PC-9 (cell line): ENCODE results near the gene EED. TPM values are rescaled to one million over a fixed set of nuclear protein-coding genes. Genes with fewer than 3 reads are reported as not detected.

Experiments
- BruUV-seq: library from RNA; stranded (reverse); fragments of 400-500 nt; replicated peaks from 2 replicates; lab custom pipeline; 2021; lab: Mats Ljungman, UMichigan
- CTCF ChIA-PET: fragments of 300-600 bp; sonication (Branson Sonifier 250); formaldehyde crosslinking; loops from one replicate; lab custom pipeline; 2022; ENCODE audit warnings: antibody characterized with exemption; lab: Charles Lee
- POLR2A ChIA-PET: fragments of 300-600 bp; sonication (Branson Sonifier 250); formaldehyde crosslinking; loops from one replicate; lab custom pipeline; 2022; ENCODE audit warnings: antibody characterized with exemption; ENCODE audit not compliant: unreplicated experiment; lab: Charles Lee
- DNase-seq, 2 experiments: peaks; one replicate each; pipeline versions ENCODE4 v3.0.0 to v3.0.0-alpha.2; 2015 to 2022; ENCODE audit warnings: mixed read lengths in 1 of 2
- H2AFZ ChIP-seq: fragments of 200-600 bp; sonication (generic); 2 replicates; pipeline ENCODE4 v1.8.1; 2017; ENCODE audit warnings: antibody characterized with exemption
- H3F3A ChIP-seq: fragments of 200-600 bp; sonication (generic); 2 replicates; pipeline ENCODE4 v1.8.1; 2017; ENCODE audit warnings: antibody characterized with exemption, mild to moderate bottlenecking, low read depth; ENCODE audit not compliant: insufficient read depth
- H3K27ac ChIP-seq: fragments of 200-600 bp; sonication (generic); 2 replicates; pipeline ENCODE4 v1.6.1; 2016; ENCODE audit warnings: mixed run types
- H3K27me3 ChIP-seq: fragments of 200-600 bp; sonication (generic); 2 replicates; pipeline ENCODE4 v1.6.1; 2016; ENCODE audit warnings: low read depth, mixed run types; ENCODE audit not compliant: insufficient read depth
- H3K36me3 ChIP-seq: fragments of 200-600 bp; sonication (generic); 2 replicates; pipeline ENCODE4 v1.6.1; 2016; ENCODE audit warnings: low read depth, mixed run types
- H3K4me1 ChIP-seq: fragments of 200-600 bp; sonication (generic); replicated peaks from 2 replicates; pipeline ENCODE4 v1.6.1; 2016; ENCODE audit warnings: mixed run types; ENCODE audit not compliant: insufficient read depth
- H3K4me2 ChIP-seq: fragments of 200-600 bp; sonication (generic); 2 replicates; pipeline ENCODE4 v1.6.1; 2017; ENCODE audit warnings: mixed run types
- H3K4me3 ChIP-seq: fragments of 200-600 bp; sonication (generic); 2 replicates; pipeline ENCODE4 v1.6.1; 2016; ENCODE audit warnings: mixed run types
- H3K79me2 ChIP-seq: fragments of 200-600 bp; sonication (generic); 2 replicates; pipeline ENCODE4 v1.6.1; 2017; ENCODE audit warnings: low read depth, mixed run types
- H3K9me2 ChIP-seq: fragments of 200-600 bp; sonication (generic); 2 replicates; pipeline ENCODE4 v1.8.1; 2017; ENCODE audit warnings: mild to moderate bottlenecking; ENCODE audit not compliant: insufficient read depth
- H3K9me3 ChIP-seq: fragments of 200-600 bp; sonication (generic); 2 replicates; pipeline ENCODE4 v1.8.1; 2016; ENCODE audit warnings: low read depth; ENCODE audit not compliant: insufficient read depth
- H4K20me1 ChIP-seq: fragments of 200-600 bp; sonication (generic); 2 replicates; pipeline ENCODE4 v1.8.1; 2017; ENCODE audit not compliant: insufficient read depth
- CTCF ChIP-seq: fragments of 200-600 bp; sonication (generic); conservative IDR thresholded peaks from 2 replicates; pipeline ENCODE4 v1.6.1; 2017; ENCODE audit warnings: mixed run types, antibody characterized with exemption, mild to moderate bottlenecking, moderate library complexity
- EZH2 ChIP-seq: fragments of 200-600 bp; sonication (generic); IDR thresholded peaks from 2 replicates; pipeline ENCODE4 v1.8.0; 2017; ENCODE audit warnings: antibody characterized with exemption, low read depth
- intact Hi-C: fragments of 100-400 bp; cut with micrococcal nuclease; formaldehyde crosslinking; loops from one replicate; pipeline ENCODE4 v1.10.0; 2022; ENCODE audit not compliant: unreplicated experiment
- total RNA-seq: library from RNA; stranded (reverse); gene quantifications from 2 replicates; pipeline ENCODE4 v1.2.3, GENCODE V29; 2021

The EED gene
- total RNA-seq, 1 experiment from 2014 or later = 37.4 TPM

- H3K4me1 ChIP-seq = 0 out of 2 replicates have a peak, but pooled peaks cover 11% of the 10 kb centered on the region
- no peaks in the 10 kb centered on the region for H3K9me3 ChIP-seq
- no TSS peak for BruUV-seq
- intact Hi-C loops = loop anchor here (10.0 kb wide), 1 partner anchor 356 kb away; the partner anchor contains the start of gene CCDC83
- H3F3A ChIP-seq = no peaks in the 10 kb centered on the region
- TF ChIP-seq EZH2 (no peak), CTCF (no peak)
- H2AFZ ChIP-seq = no peak overlapping the region
- H3K27me3 ChIP-seq = no peaks in the 10 kb centered on the region
- POLR2A ChIA-PET = no interaction called here
- no peak overlapping the region for H3K4me3 ChIP-seq
- H3K27ac ChIP-seq = no peak overlapping the region
- no peaks in the 10 kb centered on the region for H3K79me2 ChIP-seq
- H4K20me1 ChIP-seq = no peaks in the 10 kb centered on the region
- H3K36me3 ChIP-seq = no peaks in the 10 kb centered on the region
- H3K9me2 ChIP-seq = no peaks in the 10 kb centered on the region
- DNase-seq = no peak
- CTCF ChIA-PET = no interaction called here
- no peak overlapping the region for H3K4me2 ChIP-seq
Observed at GRCh38 chr11:86210898-86211297, 33.7 kb upstream of the EED start.

- H3F3A ChIP-seq = 0 out of 2 replicates have a peak, but pooled peaks cover 4% of the 10 kb centered on the region
- H3K79me2 ChIP-seq = no peaks in the 10 kb centered on the region
- H4K20me1 ChIP-seq = no peaks in the 10 kb centered on the region
- TF ChIP-seq CTCF (no peak), EZH2 (no peak)
- no peaks in the 10 kb centered on the region for H3K9me2 ChIP-seq
- H3K4me2 ChIP-seq = no peak overlapping the region
- ChIA-PET POLR2A (interaction anchor here (0.7 kb wide), 1 partner anchor 10 kb away, joined by 3 read pairs; no protein-coding TSS in a partner anchor), CTCF (no interaction called here)
- H3K27ac ChIP-seq = no peak overlapping the region
- H3K4me1 ChIP-seq = 0 out of 2 replicates have a peak, but pooled peaks cover 11% of the 10 kb centered on the region
- H3K9me3 ChIP-seq = no peaks in the 10 kb centered on the region
- no peak for DNase-seq
- H3K4me3 ChIP-seq = no peak overlapping the region
- H3K36me3 ChIP-seq = no peaks in the 10 kb centered on the region
- no TSS peak for BruUV-seq
- intact Hi-C loops = loop anchor here (10.0 kb wide), 1 partner anchor 357 kb away; the partner anchor contains the start of gene CCDC83
- H3K27me3 ChIP-seq = no peaks in the 10 kb centered on the region
- no peak overlapping the region for H2AFZ ChIP-seq
Observed at GRCh38 chr11:86211619-86212018, 32.9 kb upstream of the EED start.

- Histone ChIP-seq H3K36me3 (no peaks in the 10 kb centered on the region), H3K27me3 (no peaks in the 10 kb centered on the region), H3K27ac (no peak overlapping the region), H3K4me3 (no peak overlapping the region), H3K79me2 (no peaks in the 10 kb centered on the region), H3K9me2 (no peaks in the 10 kb centered on the region), H2AFZ (no peak overlapping the region), H3K4me1 (0 out of 2 replicates have a peak, but pooled peaks cover 11% of the 10 kb centered on the region), H3K4me2 (no peak overlapping the region), H4K20me1 (no peaks in the 10 kb centered on the region), H3F3A (0 out of 2 replicates have a peak, but pooled peaks cover 4% of the 10 kb centered on the region), H3K9me3 (no peaks in the 10 kb centered on the region)
- CTCF ChIA-PET = interaction anchor here (0.6 kb wide), 1 partner anchor 607 kb away, joined by 4 read pairs; no protein-coding TSS in a partner anchor
- intact Hi-C loops = loop anchor here (10.0 kb wide), 1 partner anchor 357 kb away; the partner anchor contains the start of gene CCDC83
- DNase-seq = no peak
- POLR2A ChIA-PET = interaction anchor here (0.7 kb wide), 1 partner anchor 9 kb away, joined by 3 read pairs; no protein-coding TSS in a partner anchor
- BruUV-seq = no TSS peak
- TF ChIP-seq CTCF (no peak), EZH2 (no peak)
Observed at GRCh38 chr11:86212019-86212611, 32.4 kb upstream of the EED start.
